ENCODE results near the gene UNCX.
"Not testable (repeated sequence)": the region's sequence is repeated elsewhere in the genome, so short reads cannot be mapped to it uniquely, and the experiment has no call there.

Gene UNCX
- long read RNA-seq, donor 1, transcript UNCX-201 (3 exons, 2,048 nt): major isoform, 7 of 7 reads
- long read RNA-seq, donor 1, partial matches to known transcripts: 0 of 7 reads
- long read RNA-seq, donor 1, other reads (novel, unspliced or antisense): 0 of 7 reads
- long read RNA-seq, donor 2, transcript UNCX-201 (3 exons, 2,048 nt): major isoform, 8 of 8 reads
- long read RNA-seq, donor 2, partial matches to known transcripts: 0 of 8 reads
- long read RNA-seq, donor 2, other reads (novel, unspliced or antisense): 0 of 8 reads
- long read RNA-seq, donor 3, transcript UNCX-201 (3 exons, 2,048 nt): major isoform, 5 of 5 reads
- long read RNA-seq, donor 3, partial matches to known transcripts: 0 of 5 reads
- long read RNA-seq, donor 3, other reads (novel, unspliced or antisense): 0 of 5 reads
- long read RNA-seq, donor 4, transcript UNCX-201 (3 exons, 2,048 nt): major isoform, 17 of 17 reads
- long read RNA-seq, donor 4, partial matches to known transcripts: 0 of 17 reads
- long read RNA-seq, donor 4, other reads (novel, unspliced or antisense): 0 of 17 reads
- long read RNA-seq, donor 5, transcript UNCX-201 (3 exons, 2,048 nt): major isoform, 12 of 12 reads
- long read RNA-seq, donor 5, partial matches to known transcripts: 0 of 12 reads
- long read RNA-seq, donor 5, other reads (novel, unspliced or antisense): 0 of 12 reads
- long read RNA-seq, donor 6, transcript UNCX-201 (3 exons, 2,048 nt): major isoform, 10 of 10 reads
- long read RNA-seq, donor 6, partial matches to known transcripts: 0 of 10 reads
- long read RNA-seq, donor 6, other reads (novel, unspliced or antisense): 0 of 10 reads
- long read RNA-seq, donor 7, transcript UNCX-201 (3 exons, 2,048 nt): major isoform, 25 of 25 reads
- long read RNA-seq, donor 7, partial matches to known transcripts: 0 of 25 reads
- long read RNA-seq, donor 7, other reads (novel, unspliced or antisense): 0 of 25 reads
- long read RNA-seq, donor 8, transcript UNCX-201 (3 exons, 2,048 nt): major isoform, 9 of 21 reads
- long read RNA-seq, donor 8, partial matches to known transcripts: 12 of 21 reads
- long read RNA-seq, donor 8, other reads (novel, unspliced or antisense): 0 of 21 reads

DNA sequence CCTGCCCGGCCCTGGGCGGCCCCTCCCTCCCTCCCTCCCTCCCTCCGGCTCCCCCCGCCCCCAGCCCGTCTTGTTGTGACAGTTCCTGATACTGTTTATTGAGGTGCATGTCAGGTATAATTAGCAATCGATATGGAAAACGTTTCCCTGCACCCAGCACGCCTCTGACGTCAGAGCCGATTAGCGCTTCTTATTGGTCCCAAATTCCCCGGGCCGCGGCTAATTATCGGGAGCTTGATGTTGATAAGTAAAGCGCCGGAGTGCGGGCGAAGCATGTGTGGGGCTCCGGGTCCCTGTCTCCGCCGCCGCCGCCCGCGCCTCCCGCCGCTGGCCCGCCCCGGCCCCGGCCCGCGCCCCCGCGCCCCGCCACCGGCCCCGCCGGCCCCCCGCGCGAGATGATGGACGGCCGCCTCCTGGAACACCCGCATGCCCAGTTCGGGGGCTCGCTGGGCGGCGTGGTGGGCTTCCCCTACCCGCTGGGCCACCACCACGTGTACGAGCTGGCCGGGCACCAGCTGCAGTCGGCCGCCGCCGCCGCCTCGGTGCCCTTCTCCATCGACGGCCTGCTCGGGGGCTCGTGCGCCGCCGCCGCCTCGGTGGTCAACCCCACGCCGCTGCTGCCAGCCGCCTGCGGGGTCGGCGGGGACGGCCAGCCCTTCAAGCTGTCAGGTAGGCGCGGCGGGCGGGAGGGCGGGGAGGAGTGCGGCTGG is at the start of gene UNCX:
TSS of gene UNCX (plus strand) at position 250 of the 710 bp plus-strand sequence. CDS start at position 396, 146 bp downstream.
- peak; percentile 47 for DNase-seq

DNA sequence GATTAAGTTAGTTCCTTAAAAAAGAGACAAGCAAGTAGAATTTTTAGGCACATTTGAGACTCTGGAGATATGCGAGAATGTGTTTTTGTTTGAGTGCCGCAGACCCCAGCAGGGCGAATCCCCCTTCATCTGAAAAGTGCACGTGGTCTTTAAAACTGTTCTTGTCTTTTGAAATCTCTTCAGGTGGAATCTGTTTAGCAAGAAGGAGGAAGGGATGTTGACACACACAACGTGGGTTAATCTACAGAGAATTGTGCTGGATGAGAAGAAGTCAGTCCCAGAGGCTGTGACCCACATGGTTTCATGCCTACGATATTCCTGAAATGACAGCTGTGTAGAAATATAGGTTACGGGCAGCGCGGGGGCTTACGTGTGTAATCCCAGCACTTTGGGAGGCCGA is 45.5 kb upstream of the UNCX start:
- no peak for DNase-seq

DNA sequence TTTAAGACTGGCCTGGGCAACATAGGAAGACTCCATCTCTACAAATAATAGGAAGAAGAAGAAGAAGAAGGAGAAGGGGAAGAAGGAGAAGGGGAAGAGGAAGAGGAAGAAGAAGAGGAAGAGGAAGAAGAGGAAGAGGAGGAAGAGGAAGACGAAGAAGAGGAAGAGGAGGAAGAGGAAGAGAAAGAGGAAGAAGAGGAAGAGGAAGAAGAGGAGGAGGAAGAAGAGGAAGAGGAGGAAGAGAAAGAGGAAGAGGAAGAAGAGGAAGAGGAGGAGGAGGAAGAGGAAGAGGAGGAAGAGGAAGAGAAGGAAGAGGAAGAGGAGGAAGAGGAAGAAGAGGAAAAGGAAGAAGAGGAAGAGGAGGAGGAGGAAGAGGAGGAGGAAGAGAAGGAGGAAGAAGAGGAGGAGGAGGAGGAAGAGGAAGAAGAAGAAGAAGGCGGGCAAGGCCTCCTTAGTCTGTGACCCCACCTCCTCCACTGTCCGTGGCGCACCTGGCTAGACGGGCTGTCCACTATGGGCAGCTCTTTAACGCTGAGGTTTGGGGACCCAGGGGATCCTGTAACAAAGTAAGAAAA is 43.9 kb upstream of the UNCX start:
- no peak for DNase-seq

DNA sequence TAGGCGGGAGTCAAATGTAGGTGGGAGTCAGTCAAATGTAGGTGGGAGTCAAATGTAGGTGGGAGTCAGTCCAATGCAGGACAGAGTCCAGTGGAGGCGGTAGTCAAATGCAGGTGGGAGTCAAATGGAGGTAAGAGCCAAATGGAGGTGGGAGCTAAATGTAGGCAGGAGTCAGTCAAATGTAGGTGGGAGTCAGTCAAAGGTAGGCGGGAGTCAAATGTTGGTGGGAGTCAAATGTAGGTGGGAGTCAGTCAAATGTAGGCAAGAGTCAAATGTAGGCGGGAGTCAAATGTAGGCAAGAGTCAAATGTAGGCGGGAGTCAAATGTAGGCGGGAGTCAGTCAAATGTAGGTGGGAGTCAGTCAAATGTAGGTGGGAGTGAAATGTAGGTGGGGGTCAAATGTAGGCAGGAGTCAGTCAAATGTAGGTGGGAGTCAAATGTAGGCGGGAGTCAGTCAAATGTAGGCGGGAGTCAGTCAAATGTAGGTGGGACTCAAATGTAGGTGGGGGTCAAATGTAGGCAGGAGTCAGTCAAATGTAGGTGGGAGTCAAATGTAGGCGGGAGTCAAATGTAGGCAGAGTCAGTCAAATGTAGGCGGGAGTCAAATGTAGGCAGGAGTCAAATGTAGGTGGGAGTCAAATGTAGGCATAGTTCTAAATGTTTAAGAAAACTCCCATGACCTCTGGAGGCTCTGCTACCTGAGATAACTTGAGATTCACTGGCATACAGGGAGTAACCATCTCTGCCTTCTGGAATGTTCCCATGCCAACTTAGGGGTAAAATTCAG is 42.5 kb upstream of the UNCX start:
- DNase-seq: no peak

DNA sequence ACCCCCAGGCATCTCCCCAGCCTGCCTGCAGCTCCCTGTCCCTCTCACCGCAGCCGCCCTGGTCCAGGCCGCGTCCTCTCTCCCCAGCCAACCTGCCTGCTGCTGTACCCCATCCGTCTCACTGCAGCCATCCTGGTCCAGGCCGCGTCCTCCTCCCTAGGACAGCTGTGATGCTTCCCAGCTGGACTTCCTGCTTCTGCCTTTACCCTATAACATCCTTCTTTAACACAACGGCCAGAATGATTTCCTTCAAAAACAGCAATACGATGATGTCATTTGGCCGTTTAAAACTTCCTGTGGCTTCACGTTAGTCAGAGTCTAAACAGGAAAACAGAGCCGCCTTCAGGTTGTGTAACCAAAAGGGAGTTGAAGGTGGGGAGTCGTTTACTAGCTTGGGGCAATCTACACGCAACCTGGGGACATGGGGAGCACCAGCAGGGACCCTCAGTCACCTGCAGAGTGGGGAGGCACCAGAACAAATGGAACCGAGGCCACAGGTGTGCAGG is 40.4 kb upstream of the UNCX start:
- no peak for DNase-seq

DNA sequence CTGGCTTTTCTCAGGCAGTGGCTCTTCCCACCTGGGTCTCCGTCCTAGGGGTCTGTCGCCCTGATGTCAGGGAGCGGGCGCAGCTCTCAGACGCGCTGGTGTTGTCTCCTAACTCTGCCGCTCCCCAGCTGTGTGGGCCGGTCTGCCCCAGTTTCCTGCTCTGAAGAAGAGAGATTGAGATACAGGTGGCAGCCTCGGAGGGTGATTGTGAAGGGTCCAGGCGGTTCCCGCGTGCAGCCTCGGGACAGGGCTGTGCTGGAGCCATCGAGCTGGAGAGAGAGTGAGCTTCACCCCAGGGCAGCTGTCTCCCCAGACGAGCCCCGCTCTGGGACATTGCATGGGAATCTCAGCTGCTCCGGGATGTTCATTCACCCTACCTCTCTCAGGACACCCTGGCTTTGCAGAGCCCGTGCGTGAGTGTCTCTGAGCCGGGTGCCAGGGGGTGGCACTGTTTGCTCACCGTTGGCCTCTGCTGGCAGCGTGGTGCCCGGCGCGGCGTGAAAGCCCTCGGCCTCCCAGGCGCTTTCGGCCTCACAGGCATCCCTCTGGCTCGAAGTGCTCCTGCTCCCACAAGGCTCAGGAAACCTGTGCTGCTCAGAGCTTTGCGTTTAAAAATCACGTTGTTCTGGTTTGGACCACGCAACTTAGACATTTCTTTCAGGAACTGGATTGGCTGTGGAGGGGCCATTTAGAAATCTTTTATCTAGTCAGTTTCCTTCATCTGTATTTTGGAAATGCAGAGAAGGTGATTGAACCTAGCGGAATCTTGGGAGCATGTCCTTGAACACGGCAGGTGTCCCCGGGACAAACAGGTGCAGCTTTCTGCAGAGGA is 38.9 kb upstream of the UNCX start:
- peak; percentile 63 for DNase-seq

DNA sequence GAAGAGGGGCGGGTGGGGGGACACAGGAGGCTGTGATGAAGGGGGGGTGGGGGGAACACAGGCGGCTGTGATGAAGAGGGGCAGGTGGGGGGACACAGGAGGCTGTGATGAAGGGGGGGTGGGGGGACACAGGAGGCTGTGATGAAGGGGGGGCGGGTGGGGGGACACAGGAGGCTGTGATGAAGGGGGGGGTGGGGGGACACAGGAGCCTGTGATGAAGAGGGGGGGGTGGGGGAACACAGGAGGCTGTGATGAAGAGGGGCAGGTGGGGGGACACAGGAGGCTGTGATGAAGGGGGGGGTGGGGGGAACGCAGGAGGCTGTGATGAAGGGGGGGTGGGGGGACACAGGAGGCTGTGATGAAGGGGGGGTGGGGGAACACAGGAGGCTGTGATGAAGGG is 36.2 kb upstream of the UNCX start:
- DNase-seq: not testable (repeated sequence)

DNA sequence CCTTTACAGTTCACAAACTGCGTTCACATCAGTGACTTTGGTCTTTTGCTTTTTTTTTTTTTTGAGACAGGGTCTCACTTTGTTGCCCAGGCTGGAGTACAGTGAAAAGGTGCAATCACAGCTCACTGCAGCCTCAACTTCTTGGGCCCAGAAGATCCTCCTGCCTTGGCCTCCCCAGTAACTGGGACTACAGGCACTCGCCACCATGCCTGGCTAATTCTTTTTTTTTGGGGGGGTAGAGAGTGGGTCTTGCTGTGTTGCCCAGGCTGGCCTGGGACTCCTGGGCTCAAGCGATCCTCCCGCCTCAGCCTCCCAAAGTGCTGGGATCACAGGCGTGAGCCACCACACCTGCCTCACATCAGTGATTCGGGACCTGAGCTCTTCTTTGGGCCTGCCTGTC is 35.7 kb upstream of the UNCX start:
- DNase-seq: no peak

DNA sequence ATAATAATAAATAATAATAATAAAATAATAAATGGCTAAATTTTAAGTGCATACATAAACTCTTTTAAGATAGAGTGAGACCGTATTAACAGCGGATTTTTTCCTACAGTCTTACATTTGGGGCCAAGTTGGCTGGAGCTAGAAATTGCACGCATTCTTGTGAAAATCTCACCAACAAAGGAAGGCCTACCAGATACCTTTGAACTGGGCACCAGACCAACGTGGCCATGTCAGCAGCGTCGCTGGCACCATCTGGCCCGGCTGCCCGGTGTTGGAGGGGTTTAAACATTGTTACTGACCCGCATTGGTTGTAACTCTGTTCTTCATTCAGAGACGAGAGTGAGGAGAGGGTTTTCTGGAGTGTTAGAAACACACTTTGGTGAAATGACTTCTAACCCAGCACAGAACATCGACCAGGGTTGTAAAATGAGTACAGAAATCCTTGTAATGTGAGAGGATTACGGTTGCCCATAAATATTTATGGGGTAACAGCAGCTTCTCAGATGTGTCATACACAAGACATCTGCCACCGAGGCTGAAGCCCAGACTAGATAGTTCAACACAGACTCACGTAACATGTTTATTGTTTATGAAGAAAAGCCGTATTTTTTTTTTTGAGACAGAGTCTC is 34.6 kb upstream of the UNCX start:
- DNase-seq: no peak

DNA sequence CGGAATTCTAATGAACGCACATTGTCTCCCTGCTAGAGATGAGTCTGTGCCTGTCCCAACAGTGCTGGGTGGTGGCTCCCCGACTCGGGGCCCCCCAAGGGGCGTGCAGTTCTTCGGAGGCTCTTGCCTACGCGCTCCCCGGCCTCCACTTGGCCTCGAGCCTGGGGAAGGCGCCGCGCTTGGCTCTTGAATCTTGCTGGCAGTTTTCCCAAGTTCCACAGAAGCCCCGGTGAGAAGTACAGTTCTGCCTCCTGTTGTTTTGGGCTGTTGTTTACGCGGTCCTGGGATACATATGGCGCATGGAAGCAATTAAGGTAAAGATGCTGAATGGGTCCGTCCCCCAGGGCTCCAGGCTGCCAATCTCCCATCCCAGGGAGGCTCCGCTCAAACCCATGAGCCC is 32.6 kb upstream of the UNCX start:
- DNase-seq: no peak

DNA sequence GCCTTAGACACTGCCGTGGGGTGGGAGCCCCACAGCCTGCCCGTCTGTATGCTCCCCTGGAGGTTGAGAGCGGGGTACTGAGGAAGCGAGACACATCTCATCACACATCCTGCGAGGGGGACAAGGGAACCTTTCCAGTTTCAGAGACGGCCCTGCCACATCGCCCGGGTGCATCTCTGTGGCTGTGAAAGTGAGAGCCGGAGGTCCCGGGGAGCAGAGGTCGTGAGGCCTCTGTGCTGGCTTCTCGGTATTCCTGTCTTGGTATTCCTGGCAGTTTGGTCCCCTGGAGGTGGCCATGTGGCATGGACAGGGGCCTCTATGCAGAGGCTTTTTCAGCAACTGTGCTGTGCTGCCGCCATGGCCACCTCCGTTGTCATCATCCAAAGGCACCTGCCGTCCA is 30.8 kb upstream of the UNCX start:
- DNase-seq: no peak

DNA sequence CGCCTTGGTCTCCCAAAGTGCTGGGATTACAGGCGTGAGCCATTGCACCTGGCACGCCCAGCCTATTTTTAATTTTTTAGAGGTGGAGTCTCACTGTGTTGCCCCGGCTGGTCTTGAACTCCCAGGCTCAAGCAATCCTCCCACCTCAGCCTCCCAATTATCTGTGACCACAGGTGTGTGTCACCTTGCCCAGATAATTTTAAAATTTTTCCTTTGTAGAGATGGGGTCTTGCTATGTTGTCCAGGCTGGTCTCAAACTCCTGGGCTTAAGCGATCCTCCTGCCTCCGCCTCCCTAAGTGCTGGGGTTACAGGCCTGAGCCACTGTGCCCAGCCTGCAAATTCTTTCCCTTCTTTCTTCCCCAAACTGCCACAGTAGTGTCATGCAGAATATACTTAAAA is 29.8 kb upstream of the UNCX start:
- not testable (repeated sequence) for DNase-seq

DNA sequence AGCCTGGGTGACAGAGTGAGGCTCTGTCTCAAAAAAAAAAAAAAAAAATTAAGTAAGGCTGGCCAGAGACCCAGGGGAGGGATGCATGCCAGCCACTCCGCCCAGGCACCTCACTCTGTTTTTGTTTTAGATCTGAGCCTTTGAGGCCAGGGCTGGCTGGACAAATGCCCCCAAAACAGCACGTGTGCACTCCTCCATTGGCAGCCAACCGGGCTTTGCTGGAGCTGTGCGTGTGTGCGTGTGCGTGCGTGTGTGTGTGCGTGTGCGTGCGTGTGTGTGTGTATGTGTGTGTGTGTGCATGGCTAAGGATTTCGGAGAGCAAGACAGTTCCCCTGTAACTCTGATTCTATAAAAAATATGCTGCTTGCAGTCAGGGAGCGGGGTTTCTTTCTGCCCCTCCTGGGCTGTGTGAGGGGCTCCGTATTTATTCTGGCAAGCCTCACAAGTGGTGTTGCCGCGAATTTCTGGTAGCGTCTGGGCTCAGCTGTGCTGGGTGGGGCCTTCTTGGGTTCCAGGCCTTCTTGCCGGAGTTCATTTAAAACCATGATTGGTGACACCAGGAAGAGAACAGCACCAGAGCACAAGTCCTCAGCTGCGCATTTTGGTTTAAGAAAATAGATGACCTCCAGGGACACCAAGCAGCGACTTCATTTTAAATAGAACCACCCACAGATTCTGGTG is 28.1 kb upstream of the UNCX start:
- no peak for DNase-seq

DNA sequence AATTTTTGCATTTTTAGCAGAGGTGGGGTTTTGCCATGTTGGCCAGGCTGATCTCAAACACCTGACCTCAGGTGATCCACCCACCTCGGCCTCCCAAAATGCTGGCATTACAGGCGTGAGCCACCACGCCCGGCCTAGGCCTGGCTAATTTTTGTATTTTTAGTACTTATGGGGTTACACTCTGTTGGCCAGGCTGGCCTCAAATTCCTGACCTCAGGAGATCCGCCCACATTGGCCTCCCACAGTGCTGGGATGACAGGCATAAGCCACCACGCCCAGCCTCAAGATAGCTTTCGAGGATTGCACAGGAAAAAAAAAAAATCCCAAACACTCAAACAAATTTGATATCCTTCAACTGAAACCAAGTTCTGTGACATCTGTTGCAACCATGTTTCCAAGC is 26.9 kb upstream of the UNCX start:
- not testable (repeated sequence) for DNase-seq

DNA sequence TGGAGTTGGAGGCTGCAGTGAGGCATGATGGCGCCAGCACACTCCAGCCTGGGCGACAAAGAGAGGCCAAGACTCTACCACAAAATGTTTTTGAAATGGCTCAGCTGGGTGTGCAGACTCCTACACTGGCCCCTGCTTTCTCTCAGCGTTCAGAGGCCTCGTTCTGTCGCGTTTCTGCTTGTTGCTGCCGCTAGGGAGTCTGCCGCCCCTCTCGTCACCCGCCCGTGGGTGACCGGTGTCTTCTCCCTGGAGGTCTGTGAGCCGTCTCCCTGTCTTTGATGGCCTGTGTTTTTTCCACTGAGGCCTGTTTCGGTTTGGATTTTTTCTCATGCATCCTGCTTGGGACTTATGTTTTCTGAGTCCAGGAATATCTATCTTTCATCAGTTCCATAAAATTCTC is 23.6 kb upstream of the UNCX start:
- DNase-seq: no peak

DNA sequence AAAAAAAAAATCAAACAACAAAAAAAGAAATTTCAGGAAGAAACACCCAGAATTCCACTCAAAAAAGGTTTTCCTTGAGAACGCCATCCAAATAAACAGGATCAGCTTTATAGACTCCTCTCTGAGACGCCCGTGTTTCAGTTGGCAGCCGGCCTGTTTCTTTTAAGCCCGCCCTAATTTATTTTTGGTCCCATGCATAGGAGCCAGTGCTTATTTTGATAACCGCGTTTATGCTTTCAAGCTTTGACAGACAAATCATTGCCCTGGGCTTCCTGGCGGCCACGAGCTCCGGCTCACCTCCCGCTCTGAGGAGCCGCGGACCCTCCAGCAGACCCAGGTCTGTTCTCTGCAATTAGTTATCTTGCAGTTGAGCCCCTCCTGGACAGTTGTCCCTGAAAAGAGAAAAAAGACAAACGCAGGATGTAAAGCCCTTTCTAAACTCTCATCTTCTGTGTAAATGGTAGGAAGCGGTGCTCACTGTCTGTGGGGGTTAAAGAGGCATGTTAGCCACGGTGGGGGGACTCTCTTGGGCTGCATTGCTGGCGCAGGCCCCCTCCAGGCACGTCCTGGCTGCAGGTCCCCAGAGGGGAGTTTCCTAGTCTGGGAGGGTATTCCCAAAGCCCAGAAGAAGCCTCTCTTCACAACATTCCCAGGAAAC is 22.2 kb upstream of the UNCX start:
- DNase-seq: no peak

DNA sequence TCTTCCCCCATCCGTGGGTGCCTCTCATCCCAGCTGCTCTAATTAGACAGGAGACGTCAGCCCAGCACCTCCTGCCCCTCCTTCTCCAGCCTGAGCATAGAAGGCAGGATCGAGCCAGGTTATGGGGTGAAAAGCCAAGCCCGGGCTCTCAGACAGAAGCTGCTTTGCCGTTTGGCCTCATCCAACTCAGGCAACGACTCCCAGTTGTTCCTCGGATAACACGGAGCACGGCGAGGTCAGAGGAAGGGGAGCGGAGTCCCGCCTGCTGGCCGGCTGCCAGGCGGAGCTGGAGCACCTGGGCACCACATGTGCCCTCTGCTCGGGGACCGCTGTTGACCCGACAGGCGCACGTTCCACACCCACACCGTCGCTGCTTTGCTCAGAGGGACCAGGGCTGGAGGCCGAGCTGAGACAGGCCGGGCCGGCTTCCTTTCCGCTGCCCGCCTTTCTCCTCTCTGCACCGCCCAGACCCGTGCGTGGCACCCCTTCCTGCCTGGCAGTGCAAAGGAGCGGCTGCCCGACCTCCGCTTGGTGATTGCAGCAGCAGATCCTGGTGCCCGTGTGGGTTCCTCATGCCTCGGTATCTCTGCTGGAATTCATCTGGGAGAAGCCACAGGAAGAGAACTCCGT is 21.6 kb upstream of the UNCX start:
- DNase-seq: peak; percentile 45

DNA sequence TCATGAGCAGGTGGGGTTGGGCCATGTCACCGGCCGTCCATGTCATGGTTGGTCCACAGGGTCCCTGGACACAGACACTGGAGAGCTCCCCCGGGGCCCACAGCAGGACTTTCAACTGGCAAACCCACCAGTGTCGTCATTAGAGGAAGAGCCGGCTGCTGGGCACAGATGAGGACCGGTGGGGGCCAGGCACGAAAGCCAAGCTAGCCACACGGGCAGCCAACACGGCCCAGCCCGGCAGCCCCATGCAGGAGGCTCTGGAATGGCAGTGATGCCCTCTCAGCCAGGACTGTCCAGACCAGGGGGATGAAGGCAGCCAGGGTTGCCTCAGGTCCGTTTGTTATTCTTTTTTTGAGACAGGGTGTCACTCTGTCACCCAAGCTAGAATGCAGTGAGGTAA is 21.1 kb upstream of the UNCX start:
- DNase-seq: no peak

Data from right kidney (tissue), 9 donors.